Measurements from ENCODE around the gene LRMDA. TPM values are rescaled to one million over a fixed set of nuclear protein-coding genes. Genes with fewer than 3 reads are reported as not detected.

LRMDA gene
- total RNA-seq, 3 donors from 2014 or later: 9.4 to 14.9 (median 10.3) TPM

DNA sequence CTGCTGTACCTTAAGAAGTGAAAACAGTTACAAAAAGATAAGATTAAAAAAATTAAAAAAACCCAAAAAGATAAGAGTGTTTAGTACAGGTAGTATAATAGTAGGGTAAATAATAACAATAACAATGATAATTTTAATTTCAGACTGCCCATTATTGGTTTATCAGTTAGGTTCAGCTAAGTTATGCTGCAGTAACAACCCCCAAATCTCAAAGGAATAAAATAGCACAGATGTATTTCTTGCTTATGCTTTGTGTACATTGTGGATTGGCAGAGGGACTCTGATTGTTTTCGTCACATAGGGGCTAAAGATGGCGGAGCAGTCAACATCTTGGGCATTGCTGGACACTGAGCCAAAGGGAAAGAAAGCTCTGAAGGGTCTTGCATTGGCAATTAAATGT, 264.6 kb downstream of the LRMDA start:
- H3K36me3 ChIP-seq (ENCODE audit: low read depth): no peaks in the 10 kb centered on the region
- H3K9me3 ChIP-seq: no peaks in the 10 kb centered on the region
- ATAC-seq (no peak), DNase-seq (no peak)
- TF ChIP-seq CTCF (IDR thresholded peaks at IDR 0.05): no peak
- no peak overlapping the region for H3K4me3 ChIP-seq
- no peaks in the 10 kb centered on the region for H3K4me1 ChIP-seq (ENCODE audit: low read depth)
- intact Hi-C loops (cut with DNase I, micrococcal nuclease): no loop called here

DNA sequence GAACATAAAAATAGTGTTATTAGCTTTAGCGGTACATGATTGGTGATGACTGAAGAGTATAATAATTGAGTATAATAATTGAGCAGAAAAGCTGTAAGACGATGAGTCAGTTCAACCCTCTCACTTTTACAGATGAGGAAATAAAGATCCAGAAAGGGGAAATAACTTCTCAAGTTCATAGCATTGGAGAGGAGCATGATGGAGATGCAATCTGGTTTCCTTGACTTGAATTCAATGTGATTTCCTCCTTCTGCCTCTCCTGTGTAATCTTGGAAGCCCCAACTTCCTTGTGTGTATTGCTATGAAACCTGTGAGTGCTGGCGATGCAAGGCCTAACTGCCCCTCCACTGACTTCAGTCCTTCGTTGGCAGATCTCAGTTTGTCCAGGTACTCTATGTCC, 265.1 kb downstream of the LRMDA start:
- no peaks in the 10 kb centered on the region for H3K9me3 ChIP-seq
- no peak for DNase-seq
- no peak for TF ChIP-seq CTCF (IDR thresholded peaks at IDR 0.05)
- no peak overlapping the region for H3K4me3 ChIP-seq
- no peaks in the 10 kb centered on the region for H3K4me1 ChIP-seq (ENCODE audit: low read depth)
- no peak for ATAC-seq
- intact Hi-C loops (cut with DNase I, micrococcal nuclease): no loop called here
- no peaks in the 10 kb centered on the region for H3K36me3 ChIP-seq (ENCODE audit: low read depth)

DNA sequence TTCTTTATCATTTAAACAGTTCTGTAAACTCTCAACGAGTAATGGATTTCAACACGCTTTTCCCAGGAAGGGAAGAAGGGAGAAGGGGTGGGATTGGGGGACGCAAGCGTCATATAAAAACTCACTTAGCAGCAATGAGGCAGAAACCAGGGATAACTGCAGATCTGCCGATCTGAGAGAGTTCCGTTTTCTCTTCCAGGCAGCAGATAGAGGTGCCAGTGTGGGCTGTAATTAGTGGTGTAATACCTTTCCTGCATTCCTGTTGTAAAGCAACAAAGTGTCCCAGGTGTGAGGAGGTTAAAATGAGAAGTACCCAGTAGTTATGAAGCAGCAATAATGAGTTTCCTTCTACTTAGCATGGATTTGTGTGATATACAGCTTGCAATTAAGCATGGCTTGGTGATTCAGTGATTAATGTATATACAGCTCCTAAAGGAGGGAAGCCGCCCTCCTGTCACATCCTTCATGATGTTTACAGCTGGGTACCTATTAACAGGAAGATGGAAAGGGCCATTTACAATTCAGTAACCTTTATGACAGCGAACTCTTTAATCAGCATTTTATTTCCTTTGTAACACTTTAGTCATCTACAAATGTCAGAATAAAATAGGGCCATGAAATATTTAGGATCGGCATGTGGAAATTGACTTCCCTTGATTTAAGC, 271.9 kb downstream of the LRMDA start:
- Histone ChIP-seq H3K9me3 (no peaks in the 10 kb centered on the region), H3K4me3 (no peak overlapping the region), H3K4me1 (ENCODE audit: low read depth) (no peaks in the 10 kb centered on the region), H3K36me3 (ENCODE audit: low read depth) (no peaks in the 10 kb centered on the region)
- DNase-seq: no peak
- intact Hi-C loops (cut with DNase I, micrococcal nuclease): no loop called here
- TF ChIP-seq CTCF (IDR thresholded peaks at IDR 0.05): no peak
- peak; percentile 67 for ATAC-seq

DNA sequence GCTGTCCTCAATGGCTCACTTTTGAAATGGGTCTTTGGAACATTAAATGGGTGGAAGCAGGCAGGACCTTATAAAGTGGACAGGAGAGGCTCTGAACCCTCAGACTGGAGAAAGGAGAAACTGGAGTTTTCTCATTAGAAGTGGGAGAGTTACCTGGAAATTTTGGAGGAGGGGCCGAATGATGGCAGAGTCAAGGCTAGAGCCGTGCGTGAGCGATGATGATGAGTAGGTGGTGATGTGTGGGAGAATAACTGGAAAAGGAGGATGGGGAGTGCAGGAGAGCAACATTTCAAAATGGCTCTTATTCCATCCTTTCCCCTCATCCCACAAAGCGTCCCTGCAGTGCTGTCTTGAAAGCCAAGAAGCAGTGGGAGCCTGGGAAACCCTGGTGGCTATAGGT, 274.0 kb downstream of the LRMDA start:
- intact Hi-C loops (cut with DNase I, micrococcal nuclease): no loop called here
- DNase-seq (no peak), ATAC-seq (no peak)
- no peak for TF ChIP-seq CTCF (IDR thresholded peaks at IDR 0.05)
- Histone ChIP-seq H3K4me1 (ENCODE audit: low read depth) (no peaks in the 10 kb centered on the region), H3K9me3 (no peaks in the 10 kb centered on the region), H3K4me3 (no peak overlapping the region), H3K36me3 (ENCODE audit: low read depth) (no peaks in the 10 kb centered on the region)

DNA sequence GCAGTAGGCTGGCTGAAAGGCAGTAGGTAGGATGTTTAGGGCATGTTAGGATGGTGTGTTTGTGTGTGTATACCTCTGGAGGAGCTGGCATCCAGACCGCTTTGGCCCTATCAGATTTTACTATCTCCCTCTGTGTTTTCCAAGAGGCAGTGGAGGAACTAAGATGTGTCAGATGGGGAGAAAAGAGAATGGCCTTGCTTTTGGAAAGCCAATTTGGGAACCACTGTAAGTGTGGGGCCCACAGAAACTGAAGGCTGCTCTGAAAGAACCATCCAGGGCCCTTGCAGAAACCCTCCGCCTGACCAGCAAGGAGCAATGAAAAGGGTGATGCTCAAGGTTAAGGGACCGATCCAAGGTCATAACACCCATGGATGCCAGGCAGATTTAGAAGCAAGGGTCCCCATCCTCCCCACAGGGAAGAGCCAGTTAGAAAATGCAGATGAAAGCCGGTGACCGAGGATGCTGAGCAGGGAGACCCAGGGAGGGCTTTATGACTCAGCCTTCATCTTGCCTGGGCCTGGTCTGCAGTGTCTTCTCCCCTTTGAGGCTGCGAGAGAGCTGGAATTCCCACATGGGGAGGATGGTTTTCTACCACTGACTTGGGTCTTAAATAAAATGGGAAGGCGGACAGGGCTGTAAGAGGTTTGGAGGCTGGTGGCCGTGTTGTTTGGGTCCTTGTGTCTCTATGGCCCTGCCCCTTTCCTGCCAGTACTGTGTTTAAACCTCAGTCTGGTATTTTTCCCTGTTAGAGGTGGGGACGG, 275.8 kb downstream of the LRMDA start:
- no peak for ATAC-seq
- no peak for DNase-seq
- Histone ChIP-seq H3K36me3 (ENCODE audit: low read depth) (no peaks in the 10 kb centered on the region), H3K4me1 (ENCODE audit: low read depth) (no peaks in the 10 kb centered on the region), H3K4me3 (no peak overlapping the region), H3K9me3 (no peaks in the 10 kb centered on the region)
- intact Hi-C loops (cut with DNase I, micrococcal nuclease): no loop called here
- no peak for TF ChIP-seq CTCF (IDR thresholded peaks at IDR 0.05)

Measured in mucosa of descending colon (tissue), 3 donors.